Hepatocyte (in vitro differentiated cells): ENCODE measurements around the gene VPS45.

ENCODE experiments used
- EZH2phosphoT487 ChIP-seq: fragments of 200-600 bp; sonication (generic); IDR thresholded peaks from one replicate; pipeline ENCODE4 v1.6.1; 2018; ENCODE audit warnings: antibody characterized with exemption, mild to moderate bottlenecking, low read depth, moderate library complexity; ENCODE audit not compliant: unreplicated experiment, severe bottlenecking
- TF ChIP-seq, protein P1 (sequence below): fragments of 200-600 bp; sonication (generic); IDR thresholded peaks from 2 replicates; pipeline ENCODE4 v1.5.1; 2016; ENCODE audit warnings: antibody characterized with exemption, mild to moderate bottlenecking; ENCODE audit not compliant: poor library complexity

DNA sequence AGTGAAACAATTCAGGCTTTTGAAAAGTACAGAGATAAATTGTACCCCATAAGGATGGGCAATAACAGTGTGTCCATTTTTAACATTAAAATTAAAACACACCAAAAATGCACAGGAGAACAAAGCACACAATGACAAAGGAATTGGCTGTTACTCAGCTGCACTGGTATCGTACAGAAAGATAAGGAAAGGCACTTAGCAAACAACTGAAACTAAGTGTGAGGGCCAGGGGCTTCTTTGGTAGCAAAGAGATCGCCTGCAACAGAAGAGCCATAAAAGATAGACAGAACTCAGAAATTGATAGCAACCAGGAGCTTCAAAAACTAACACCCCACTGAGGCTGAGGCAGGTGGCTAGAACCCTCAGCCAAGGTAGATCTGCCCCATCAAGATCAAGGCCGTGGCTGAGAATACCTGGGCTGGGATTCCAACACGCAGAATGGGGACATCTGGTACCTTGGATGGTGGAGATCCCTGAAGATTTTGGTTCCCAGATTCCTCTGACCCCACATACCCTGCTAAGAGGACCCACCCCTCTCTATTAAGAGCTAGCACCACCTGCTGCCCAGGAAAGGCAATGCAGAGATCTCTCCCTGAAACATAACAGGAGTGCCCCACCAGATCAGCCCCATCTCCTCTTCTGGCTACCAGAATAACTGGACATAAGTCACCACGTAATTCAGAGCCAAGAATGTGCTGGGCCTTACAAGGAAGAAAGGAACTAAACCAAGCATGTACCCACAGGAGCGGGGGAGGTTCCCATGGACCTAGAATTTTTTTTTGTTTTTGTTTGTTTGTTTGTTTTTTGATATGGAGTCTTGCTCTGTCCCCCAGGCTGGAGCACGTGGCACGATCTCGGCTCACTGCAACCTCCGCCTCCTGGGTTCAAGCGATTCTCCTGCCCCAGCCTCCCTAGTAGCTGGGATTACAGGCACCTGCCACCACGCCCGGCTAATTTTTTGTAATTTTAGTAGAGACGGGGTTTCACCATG is 98.3 kb downstream of the VPS45 start:
- TF ChIP-seq, protein P1, sequence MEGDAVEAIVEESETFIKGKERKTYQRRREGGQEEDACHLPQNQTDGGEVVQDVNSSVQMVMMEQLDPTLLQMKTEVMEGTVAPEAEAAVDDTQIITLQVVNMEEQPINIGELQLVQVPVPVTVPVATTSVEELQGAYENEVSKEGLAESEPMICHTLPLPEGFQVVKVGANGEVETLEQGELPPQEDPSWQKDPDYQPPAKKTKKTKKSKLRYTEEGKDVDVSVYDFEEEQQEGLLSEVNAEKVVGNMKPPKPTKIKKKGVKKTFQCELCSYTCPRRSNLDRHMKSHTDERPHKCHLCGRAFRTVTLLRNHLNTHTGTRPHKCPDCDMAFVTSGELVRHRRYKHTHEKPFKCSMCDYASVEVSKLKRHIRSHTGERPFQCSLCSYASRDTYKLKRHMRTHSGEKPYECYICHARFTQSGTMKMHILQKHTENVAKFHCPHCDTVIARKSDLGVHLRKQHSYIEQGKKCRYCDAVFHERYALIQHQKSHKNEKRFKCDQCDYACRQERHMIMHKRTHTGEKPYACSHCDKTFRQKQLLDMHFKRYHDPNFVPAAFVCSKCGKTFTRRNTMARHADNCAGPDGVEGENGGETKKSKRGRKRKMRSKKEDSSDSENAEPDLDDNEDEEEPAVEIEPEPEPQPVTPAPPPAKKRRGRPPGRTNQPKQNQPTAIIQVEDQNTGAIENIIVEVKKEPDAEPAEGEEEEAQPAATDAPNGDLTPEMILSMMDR: peak; percentile 55
- TF ChIP-seq EZH2phosphoT487: no peak
